Panc1 (cell line): ENCODE data around the gene COL28A1.

Source experiments
- REST ChIP-seq, 2 experiments: IDR thresholded peaks; 2 replicates each; pipeline ENCODE4 v1.6.1; 2011 to 2012; ENCODE audit warnings: low read depth in 2 of 2, control low read depth in 1 of 2, low read length in 1 of 2, mild to moderate bottlenecking in 1 of 2, moderate library complexity in 1 of 2; ENCODE audit not compliant: insufficient read depth in 1 of 2
- SIN3A ChIP-seq: IDR thresholded peaks from 2 replicates; pipeline ENCODE4 v1.6.1; 2012; ENCODE audit warnings: low read depth, mild to moderate bottlenecking, low read length, moderate library complexity, borderline replicate concordance; ENCODE audit not compliant: insufficient read depth
- TF ChIP-seq, protein P1 (sequence below): fragments of 450-650 bp; IDR thresholded peaks from 2 replicates; pipeline ENCODE4 v1.5.1; 2017; ENCODE audit warnings: mild to moderate bottlenecking

GRCh38 chr7:7321681-7322080 lies 214.0 kb downstream of the COL28A1 start:
- TF ChIP-seq, protein P1, sequence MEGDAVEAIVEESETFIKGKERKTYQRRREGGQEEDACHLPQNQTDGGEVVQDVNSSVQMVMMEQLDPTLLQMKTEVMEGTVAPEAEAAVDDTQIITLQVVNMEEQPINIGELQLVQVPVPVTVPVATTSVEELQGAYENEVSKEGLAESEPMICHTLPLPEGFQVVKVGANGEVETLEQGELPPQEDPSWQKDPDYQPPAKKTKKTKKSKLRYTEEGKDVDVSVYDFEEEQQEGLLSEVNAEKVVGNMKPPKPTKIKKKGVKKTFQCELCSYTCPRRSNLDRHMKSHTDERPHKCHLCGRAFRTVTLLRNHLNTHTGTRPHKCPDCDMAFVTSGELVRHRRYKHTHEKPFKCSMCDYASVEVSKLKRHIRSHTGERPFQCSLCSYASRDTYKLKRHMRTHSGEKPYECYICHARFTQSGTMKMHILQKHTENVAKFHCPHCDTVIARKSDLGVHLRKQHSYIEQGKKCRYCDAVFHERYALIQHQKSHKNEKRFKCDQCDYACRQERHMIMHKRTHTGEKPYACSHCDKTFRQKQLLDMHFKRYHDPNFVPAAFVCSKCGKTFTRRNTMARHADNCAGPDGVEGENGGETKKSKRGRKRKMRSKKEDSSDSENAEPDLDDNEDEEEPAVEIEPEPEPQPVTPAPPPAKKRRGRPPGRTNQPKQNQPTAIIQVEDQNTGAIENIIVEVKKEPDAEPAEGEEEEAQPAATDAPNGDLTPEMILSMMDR, result no peak
- TF ChIP-seq REST (IDR thresholded peaks at IDR 0.05; ENCODE audit: insufficient read depth in 1 of 2, low read depth in 2 of 2, low read length in 1 of 2) (no peak), SIN3A (no peak)
